ENCODE data around the gene MLH3.
"Not testable (repeated sequence)": the region's sequence is repeated elsewhere in the genome, so short reads cannot be mapped to it uniquely, and the experiment has no call there.

Gene MLH3

DNA sequence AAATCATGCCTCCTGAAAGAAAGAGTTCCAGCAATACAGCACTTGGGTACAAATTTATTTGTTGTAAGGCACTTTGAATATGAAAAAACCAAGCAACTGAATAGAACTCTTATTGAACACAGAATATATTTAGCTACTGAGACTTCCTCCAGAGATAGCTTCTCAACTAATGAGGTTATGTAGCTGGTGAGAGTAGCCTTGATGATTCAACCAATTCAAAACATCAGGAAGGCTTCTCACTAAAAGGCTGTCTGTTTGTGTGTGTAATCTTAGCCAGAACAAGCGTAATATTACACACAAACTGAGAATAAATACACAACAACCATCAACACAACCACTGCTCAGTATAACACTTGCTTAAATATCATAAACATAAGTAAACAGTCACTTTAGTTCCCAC, 28.2 kb downstream of the MLH3 start:
- DNase-seq, result no peak

DNA sequence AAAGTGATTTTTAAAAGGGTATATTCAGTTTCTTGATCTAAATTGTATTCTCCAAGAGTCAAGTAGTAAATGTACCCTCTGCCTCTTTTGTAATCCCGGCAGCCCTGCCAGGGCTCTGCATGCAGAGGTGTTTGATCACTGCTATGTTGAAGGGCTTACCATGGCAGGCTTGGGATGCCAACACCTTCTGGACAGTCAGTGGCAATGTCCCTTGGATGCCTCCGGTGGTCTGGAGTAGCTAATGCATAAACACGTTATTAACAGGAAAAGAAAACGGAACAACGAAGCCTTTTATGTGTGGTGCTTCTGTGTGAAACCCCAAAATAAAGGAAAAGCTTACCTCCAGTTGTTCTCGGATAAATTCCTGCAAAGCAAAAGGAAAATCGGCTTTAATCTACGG, 28.6 kb downstream of the MLH3 start:
- peak; percentile 70 for DNase-seq

DNA sequence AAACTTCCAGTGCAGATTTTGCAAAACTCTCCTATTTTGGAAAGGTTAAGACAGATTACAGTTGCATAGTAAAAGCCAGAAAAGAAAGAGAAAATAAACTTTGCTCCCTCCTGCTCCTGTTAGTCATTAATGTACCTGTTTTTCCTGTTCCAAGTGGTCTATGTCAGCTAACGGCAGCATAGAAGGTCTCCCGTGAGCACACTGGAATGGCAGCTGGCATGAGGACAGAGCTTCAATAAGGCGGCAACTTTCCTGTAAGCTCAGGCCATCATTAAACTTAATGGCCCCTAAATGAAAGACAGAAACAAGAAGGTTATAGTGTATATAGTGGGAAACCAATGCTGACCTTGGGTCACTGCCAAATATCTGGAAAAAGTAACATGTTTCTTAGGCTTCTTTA, 32.6 kb downstream of the MLH3 start:
- no peak for DNase-seq

DNA sequence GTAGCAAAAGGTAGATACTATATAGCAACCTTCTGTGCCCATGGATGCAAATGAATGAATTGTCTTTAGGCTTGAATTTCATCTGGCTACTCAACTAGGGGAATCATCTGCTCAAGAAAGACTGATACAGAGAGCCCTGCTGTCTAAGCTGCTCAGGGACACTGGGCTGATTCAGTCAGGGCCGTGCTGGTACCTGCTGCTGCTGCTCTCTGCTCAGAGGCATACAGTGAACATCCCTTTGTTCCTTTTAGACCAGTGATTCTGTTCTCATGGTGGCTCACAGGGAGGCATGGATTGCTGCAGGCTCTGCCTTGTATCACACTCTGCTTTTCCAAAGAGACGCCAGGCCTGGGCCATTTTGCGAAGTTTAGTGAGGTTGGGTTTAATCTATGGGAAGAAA, 34.5 kb downstream of the MLH3 start:
- no peak for DNase-seq

DNA sequence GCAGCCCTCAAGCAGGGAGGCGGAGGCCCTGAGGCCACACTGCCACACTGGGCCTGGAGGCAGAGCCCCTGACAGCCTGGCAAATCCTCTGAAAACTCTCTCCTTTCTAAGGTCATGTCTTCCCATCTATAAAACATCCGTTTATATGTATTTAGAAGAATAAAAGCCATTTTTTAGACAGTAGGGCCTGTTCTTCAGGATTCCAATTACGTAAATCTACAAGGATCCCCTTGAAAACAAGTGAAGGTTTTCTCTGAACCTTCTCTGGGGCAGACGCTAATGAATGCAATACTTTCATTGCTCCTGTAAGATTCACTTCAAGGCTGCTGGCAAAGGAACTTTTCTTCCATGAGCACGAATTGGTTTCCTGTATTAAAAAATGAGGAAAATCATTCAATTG, 35.8 kb downstream of the MLH3 start:
- no peak for DNase-seq

DNA sequence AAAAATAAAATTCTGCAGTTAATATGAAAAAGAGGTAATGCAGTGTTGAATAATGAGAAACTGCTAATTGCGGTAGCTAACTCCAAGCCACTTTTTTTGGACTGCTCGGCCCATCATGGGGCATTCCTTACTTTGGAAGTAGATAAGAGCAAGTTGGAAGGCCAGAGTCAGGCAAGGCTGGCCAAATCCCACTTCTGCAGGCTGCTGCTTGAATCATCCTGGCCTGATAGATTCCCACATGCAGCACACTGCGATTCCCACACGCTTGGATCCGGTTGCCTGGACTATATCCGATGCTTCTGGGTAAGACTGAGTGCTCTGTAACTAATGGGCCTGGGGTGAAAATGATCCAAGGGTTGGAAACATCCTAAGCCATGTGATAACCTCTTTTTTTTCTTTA, 38.0 kb downstream of the MLH3 start:
- DNase-seq, result no peak

DNA sequence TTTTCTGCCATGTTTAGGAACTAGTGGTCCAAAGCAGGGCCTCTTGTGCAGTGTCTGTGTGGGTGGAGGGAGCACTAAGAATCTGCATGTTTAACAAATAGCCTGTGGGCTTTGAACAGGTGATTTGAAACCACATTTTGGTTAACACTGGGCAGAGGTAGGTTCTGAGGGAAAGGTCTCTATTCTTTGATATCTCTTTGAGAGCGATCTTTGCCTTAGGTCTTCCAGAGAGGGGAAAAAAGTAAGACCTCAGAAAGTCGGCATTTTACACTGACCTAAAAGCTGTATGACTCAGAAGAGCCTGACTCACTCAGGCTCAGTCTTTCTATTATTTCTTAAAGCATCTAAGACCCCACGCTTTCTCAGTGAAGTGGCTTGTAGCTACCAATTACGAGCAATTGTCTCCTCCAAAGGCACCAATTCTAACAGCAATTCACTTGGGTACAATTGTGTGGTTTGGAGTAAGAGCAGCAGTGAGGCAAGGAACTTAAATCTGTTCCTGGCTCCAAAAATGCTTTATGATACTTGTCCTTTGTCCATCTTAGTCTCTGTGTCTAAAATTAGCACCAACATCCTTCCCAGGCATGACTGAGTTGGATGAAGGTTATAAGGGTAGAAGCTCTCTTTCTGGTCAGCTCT, 39.8 kb downstream of the MLH3 start:
- no peak for DNase-seq

DNA sequence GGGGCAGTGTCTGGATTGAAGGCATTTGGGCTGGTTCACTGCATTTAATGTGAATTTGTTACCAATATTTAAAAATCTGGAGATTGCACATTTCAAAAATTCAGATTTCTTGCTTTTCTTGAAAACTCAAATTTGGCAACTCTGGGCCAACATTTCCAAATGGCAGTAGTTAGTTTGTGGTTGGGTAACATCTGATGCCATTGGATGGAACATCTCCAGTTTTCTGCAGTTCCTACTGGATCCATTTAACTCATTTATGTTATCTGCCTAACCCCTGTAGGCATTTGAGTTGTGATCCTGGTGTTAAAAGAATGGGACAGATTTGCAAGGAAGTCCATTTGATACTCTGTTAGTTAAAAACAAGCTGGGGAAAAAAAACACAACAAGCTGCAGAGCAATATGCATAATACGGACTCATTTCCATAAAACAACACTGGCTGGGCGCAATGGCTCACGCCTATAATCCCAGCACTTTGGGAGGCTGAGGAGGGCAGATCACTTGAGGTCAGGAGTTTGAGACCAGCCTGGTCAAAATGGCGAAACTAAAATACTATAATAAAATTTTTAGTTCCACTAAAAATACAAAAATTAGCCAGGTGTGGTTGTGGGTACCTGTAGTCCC, 40.7 kb downstream of the MLH3 start:
- no peak for DNase-seq

DNA sequence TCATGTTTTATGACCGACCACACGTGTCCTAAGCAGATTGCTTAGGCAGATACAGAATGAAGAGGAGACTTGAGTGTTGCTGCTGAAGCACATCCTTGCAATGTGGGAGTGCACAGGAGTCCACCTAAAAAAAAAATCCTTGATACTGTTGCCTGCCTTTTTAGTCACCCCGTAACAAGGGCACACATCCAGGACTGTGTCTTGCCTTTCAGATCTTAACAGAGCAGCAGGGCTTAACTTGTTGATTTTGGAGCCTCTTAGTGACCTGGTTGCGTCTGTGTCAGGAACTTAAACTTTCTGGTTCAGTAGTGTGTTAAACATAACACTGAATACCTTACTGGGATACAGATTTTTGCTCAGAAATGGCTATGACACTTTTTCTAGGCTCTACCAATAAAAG, 42.1 kb downstream of the MLH3 start:
- no peak for DNase-seq

DNA sequence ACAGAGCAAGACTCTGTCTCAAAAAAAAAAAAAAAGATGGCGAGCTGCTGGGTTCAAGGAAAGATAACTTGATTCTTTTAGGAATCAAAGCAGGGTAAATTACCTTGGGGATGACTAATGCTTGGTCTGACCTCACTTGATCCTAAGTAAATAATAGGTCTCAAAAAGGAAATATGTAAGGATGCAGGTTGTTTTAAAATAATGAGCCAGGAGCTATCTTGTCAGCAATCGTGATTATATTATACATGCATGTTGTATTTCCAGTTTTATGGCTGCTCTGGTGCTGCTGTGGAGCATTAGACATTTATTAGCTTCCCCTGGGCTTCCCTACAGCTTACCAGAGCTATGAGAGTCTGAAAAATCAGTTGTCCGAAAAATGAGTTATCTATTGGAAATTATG, 45.9 kb downstream of the MLH3 start:
- DNase-seq, result no peak

DNA sequence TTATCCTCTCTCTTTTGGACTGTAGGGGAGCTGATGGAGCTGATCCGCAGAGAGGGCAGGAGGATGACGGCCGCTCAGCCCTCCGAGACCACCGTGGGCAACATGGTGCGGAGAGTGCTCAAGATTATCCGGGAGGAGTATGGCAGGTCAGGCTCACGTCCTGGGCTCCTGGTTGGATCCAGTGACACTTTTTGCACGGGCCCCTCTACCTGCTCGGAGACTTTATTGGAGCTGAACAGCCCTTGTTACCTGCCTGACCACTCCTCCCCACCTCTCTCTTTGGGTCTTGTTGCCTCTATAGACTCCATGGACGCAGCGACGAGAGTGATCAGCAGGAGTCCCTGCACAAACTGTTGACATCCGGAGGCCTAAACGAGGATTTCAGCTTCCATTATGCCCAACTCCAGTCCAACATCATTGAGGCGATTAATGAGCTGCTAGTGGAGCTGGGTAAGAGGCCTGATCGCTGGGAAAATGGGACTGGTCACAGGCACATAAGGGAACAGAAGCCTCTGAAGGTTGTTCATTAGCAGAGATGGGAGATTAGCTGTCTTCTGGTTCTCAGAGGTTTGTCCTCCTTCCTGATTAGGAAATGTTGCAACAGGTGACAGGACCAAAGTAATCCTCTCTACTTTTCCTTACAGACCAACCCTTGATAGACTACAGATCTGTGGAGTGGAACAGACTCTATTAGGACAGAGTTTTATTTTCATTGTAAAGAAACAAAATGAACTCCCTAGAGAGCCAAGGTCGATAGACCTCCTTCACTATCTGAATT, 47.8 kb downstream of the MLH3 start:
- peak; percentile 23 for DNase-seq

DNA sequence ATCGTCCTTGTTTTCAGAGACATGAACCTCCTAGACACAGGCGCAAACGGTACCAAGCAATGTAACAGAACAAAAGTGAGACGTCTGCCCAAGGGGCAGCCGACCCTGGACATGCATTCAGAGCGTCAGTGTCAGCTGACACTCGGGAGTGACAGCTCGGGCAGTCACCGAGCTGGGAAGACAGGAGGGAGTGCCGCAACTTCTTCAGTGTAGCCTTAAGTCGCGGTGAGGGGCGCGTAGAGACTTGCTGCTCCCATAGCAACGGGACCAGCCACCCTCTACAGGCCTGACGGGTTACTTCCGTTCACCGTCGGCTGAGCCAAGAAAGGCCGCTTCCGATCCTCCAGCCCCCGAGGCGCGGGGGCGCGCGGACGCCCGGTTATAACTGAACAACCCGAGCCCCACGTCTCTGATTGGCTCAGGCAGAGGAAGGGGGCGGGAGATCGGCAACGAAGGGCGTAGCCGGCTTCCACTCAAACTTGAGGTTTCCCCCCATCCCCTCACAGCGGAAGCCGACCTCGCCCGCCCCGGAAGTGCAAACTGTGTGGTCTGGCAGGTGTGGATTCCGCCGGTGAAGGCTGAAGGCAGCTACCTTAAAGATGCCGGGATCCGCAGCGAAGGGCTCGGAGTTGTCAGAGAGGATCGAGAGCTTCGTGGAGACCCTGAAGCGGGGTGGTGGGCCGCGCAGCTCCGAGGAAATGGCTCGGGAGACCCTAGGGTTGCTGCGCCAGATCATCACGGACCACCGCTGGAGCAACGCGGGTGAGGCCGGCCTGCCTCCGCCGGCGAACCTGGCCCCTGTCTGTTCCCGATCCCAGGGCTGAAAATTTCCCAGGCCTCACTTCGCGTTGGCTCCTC, 48.6 kb downstream of the MLH3 start, which contains the start of gene EIF2B2:
Gene EIF2B2, plus strand, starts transcription at position 530 of the 858 bp plus-strand sequence. Its CDS starts 70 bp downstream, at position 600.
- peak; percentile 99 for DNase-seq

DNA sequence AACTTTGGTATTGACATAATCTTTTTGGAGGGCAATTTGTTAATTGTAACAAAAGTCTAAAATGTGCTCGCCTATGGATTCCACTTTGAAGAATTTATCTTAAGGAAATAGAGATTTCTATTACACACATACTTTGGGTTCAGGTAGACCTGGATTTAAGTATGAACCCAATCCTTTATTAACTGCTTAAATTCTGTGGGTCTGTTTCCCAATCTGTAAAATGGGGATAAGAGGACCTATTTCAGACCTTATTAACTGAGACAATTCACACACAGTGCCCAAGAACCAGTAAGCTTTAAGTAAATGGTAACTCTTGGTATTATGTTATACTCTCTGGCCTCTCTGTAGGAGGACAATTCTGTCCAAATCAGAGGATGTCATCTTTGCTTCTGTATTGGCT, 49.4 kb downstream of the MLH3 start:
- DNase-seq, result no peak

DNA sequence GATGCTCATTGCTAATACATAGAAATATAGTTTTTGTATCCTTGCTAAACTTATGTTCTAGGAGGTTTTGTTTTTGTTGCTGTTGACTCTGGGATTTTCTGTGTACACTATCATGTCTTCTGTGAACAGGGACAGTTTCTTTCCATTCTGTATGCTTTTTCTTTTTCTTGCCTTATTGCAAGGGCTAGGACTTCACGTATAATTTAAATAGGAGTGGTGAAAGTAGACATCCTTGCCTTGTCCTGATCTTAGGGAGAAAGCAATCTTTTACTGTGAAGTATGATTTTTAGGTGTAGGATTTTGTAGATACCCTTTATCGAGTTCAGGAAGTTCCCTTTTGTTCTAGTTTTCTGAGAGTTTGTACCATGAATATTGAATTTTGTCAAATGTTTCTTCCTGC, 50.0 kb downstream of the MLH3 start:
- DNase-seq, result no peak

DNA sequence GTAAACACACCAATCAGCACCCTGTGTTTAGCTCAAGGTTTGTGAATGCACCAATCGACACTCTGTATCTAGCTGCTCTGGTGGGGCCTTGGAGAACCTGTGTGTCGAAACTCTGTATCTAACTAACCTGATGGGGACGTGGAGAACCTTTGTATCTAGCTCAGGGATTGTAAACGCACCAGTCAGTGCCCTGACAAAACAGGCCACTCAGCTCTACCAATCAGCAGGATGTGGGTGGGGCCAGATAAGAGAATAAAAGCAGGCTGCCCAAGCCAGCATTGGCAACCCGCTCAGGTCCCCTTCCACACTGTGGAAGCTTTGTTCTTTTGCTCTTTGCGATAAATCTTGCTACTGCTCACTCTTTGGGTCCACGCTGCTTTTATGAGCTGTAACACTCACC, 55.5 kb downstream of the MLH3 start:
- not testable (repeated sequence) for DNase-seq

DNA sequence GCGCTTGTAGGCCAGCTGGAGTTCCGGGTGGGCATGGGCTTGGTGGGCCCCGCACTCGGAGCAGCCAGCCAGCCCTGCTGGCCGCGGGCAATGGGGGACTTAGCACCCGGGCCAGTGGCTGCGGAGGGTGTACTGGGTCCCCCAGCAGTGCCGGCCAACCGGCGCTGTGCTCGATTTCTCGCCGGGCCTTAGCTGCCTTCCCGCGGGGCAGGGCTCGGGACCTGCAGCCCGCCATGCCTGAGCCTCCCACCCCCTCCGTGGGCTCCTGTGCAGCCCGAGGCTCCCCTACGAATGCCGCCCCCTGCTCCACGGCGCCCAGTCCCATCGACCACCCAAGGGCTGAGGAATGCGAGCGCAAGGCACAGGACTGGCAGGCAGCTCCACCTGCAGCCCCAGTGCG, 57.1 kb downstream of the MLH3 start:
- not testable (repeated sequence) for DNase-seq

DNA sequence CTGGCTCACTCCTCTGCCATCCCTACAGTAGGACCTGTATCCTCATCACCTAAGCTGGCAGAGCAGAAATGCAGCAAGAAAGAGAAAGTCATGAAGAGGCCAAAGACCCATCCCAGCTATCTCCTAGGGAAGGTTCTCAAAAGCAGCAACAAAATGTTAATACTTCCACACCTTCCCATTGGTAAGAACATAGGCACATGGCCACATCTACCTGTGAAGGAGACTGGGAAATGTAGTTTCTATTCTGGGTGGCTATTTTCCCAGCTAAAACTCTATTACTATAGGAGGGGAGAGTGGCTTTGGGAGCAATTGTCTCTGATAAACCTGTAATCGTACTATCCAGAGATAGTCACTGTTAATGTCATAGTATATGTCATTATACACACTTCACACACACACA, 62.3 kb downstream of the MLH3 start:
- no peak for DNase-seq

DNA sequence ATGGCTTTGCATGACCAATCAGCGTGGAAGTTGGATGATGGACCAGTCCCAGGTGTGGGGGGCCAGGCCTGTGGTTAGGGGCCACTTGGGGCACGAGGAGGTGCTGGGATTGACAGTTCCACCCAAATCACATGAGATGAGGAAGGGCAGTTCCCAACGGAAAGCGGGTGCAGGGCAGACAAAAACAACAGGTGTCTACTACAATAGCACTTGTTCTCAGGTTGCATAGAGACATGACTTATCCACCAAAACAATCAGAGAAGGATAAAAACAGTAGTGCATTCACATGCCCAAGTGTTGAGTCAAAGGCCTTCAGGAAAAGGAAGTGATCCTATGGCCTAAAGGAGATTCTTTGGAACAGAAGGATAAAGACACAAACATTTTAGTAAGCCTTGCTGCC, 63.1 kb downstream of the MLH3 start:
- no peak for DNase-seq

DNA sequence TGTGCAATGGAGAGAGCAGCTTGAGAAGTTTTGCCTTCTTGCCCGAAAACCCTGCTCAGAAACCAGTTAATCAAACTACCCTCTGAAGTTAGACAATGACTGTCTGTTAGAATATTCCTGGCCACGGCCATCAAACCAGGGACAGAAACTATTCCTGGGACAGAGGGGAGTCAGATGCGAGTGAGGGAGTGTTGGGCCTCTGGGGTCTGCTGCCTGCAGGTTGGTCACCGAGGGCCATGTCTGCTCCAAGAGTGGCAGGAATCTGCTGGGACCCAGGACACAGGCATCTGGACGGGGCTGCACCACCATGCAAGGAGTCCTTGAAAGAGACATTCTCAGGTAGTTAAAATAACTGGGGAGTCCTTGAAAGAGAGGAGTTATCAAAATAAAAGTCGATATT, 65.5 kb downstream of the MLH3 start:
- no peak for DNase-seq

DNA sequence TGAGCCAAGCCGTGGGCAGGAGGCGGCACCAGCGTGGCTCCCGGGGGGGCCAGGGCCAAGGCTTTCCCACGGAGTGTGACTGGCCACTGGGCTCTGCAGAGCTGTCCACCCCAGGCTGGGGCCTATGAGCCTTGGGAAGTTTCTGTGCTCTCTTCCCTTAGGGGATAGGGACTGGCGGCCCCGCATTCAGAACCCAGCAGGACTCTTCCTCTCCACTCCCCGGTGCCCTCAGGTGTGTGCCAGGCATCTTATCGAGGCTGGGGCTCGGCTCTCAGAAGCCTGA, 66.3 kb downstream of the MLH3 start:
- DNase-seq, result no peak

DNA sequence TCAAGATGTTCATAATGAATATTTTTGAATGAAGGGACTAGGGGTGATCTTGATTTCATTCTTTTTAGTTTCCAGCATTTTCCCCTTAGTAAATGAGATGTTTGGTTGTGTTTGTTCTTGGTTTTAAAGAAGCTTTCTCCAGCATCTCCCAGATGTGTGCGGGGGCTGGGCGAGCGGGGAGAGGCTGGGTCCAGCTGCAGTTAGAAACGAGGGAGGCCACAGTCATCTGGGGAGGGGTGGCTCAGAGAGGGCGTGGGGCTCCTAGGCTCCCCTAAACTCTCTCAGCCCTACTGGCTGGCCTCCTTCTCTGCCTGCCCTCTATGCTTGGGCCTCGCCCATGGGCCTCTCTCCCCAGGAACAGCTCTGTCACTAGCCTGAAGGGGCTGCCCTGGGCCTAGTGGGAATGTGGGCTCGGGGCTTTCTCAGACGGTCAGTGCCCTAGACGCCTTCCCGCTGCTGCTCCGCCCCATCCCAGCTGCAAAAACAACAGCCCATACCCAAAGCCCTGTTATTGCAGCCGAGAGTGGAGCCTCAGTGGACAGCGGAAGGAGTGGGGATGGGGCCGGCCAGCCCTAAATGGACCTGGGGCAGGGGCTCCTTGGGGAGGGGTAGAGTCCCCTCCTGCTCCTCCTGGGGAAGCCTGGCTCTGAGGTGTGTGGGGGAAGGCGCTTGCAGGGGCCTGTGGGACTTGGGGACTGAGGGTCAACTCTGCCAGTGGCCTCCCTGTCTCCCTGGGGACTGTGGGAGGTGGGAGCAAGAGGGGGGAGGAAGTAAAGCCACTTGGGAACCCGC, 66.8 kb downstream of the MLH3 start:
- DNase-seq, result no peak

DNA sequence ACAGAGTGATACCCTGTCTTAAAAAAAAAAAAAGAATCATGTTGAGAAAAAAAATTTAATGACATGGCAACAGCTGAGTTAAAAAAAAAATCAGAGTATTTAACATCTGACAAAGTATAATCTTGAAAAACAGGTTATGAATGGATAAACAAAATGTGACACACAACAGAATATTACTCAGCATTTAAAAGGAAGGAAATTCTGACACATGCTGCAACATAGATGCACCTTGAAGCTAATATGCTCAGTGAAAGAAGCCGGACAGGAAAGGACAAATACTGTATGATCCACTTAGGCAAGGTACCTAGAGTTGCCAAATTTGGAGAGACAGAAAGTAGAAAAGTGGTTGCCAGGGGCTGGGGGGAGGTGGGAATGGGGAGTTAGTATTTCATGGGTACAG, 67.9 kb downstream of the MLH3 start:
- no peak for DNase-seq

DNA sequence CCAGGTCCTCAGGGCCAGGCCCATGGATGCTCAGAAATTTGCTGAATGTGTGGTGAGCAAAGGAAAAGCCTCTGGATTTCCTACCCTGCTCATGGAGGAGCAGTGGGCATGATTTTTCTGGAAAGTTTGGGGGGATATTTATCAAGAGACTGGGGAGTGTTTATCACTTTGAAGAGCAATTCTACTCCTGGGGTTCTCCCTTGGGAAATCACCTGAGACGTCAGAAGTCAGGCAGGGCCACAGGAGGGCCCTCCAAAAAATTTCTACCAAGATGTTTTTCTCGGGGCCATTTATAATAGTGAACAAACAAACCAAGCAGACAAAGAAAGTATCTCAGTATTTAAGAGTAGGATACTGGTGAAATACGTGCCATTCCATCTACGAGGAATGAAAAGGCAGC, 68.6 kb downstream of the MLH3 start:
- DNase-seq, result no peak

All from hematopoietic multipotent progenitor cell treated with erythropoietin and hydrocortisone succinate and interleukin-3 and kit ligand, for 6 days (in vitro differentiated cells).